Right lobe of liver (tissue), 6 donors: ENCODE results near the gene SPI1. TPM values are rescaled to one million over a fixed set of nuclear protein-coding genes. Genes with fewer than 3 reads are reported as not detected.

Experiments used
- ATAC-seq, 4 donors: fragments of 200-7000 bp; cut with Tn5 transposase; one replicate each; pipeline ENCODE4 v1.9.1; 2020; ENCODE audit warnings: mild to moderate bottlenecking in 4 of 4, moderate library complexity in 4 of 4
- DNase-seq, 3 donors: peaks; one replicate each; pipeline ENCODE4 v3.0.0-alpha.2; 2020
- H3K27ac ChIP-seq, 3 donors: fragments of 200-600 bp; one replicate each; pipeline ENCODE4 v1.8.0; 2022
- H3K27me3 ChIP-seq, 2 donors: fragments of 200-600 bp; one replicate each; pipeline ENCODE4 v1.8.0; 2022
- H3K36me3 ChIP-seq, 4 donors: fragments of 200-600 bp; sonication (generic) in 1 of 4; one replicate each; pipeline versions ENCODE4 v1.5.1 to v1.8.0; 2017 to 2022; ENCODE audit warnings: control low read depth in 1 of 4
- H3K4me1 ChIP-seq, 4 donors: fragments of 200-600 bp; sonication (generic) in 1 of 4; one replicate each; pipeline versions ENCODE4 v1.5.1 to v1.8.0; 2017 to 2022; ENCODE audit warnings: control low read depth in 1 of 4
- H3K4me3 ChIP-seq, 3 donors: fragments of 200-600 bp; one replicate each; pipeline ENCODE4 v1.8.0; 2022
- H3K9me3 ChIP-seq, 4 donors: fragments of 200-600 bp; sonication (generic) in 1 of 4; one replicate each; pipeline versions ENCODE4 v1.5.1 to v1.8.0; 2017 to 2022; ENCODE audit warnings: control low read depth in 1 of 4
- POLR2A ChIP-seq: fragments of 450-650 bp; IDR thresholded peaks from one replicate; pipeline ENCODE4 v1.6.1; 2017; ENCODE audit warnings: antibody characterized with exemption, mild to moderate bottlenecking
- WGBS: methylation state at CpG from one replicate; pipeline ENCODE4 v1.1.6; 2018; ENCODE audit warnings: low coverage, low lambda C conversion rate; ENCODE audit not compliant: insufficient coverage; ENCODE audit errors: missing lambda C conversion rate; 5-methylcytosine and 5-hydroxymethylcytosine counted together
- intact Hi-C, 2 donors: fragments of 100-400 bp; cut with DNase I; formaldehyde crosslinking; loops; one replicate each; pipeline versions ENCODE4 v1.11.2 to v1.14.1; 2022
- total RNA-seq, 6 experiments: library from RNA; depleted of rRNA in 2 of 6; stranded (reverse); fragments of >200 nt in 2 of 6; fragmentation: NEBNext Ultra II Directional in 3 of 6; extraction: Animal tissue kit (Norgen Biotek cat#: 25700) in 3 of 6; gene quantifications; one replicate each; pipeline versions ENCODE4 v1.1.0 to v1.2.4, GENCODE V29; 2016 to 2023
- TF ChIP-seq, protein P1 (sequence below), 4 donors: fragments of 200-600 bp in 3 of 4; fragments of 450-650 bp in 1 of 4; IDR thresholded peaks; one replicate each; pipeline versions ENCODE4 v1.5.1 to v1.8.0; 2016 to 2022; ENCODE audit warnings: antibody characterized with exemption in 4 of 4, mild to moderate bottlenecking in 2 of 4
- donor health status: DM: no; HTN: yes; CAD: no.
- donor health status: DM: no; HTN: no; CAD: no.
- donor health status: DM: no; HTN: no; CAD: no.
- donor health status: DM: no; HTN: yes; CAD: no.
- donor health status: DM: no; HTN: yes; CAD: no.

SPI1 gene
- total RNA-seq, 6 experiments from 2014 or later, result 7.5 to 29.1 (median 10.1) TPM

DNA sequence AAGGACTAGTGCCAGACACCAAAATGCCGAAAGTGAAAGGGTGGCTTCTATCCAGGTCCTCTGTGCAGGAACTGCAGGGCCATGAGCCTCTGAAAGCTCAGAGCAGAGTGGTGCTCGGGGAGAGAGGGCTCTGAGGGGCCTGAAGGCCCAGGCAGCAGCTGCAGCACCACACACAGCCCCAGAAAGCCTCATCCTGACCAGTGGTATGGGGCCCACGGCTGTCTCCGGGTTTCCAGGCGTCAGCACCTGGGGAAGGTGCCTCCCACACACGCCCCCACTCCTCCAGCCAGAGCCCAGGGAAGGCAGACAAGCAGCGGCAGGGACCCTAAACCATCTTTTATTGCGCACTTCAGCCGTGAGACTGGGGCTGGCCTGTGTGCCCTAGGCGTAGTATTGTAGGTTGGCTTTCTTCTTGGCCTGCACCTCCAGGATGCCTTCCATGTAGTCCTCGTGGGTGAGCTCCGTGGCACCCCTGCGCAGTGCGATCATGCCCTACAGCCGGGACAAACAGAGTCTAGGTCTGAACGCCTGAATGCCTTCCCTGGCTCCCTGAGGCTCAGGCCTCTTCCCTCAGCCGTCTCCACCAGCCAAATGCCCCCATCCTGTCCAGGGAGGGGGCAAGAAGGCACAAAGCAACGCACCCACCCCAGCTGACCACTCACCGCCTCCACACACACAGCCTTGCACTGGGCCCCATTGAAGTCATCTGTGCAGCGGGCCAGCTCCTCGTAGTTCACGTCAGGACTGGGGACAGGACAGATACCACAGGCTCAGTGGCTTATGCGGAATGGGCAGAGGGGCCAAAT lies 40.3 kb upstream of the SPI1 start:
- ATAC-seq (no peak), DNase-seq (no peak)
- WGBS, result no CpG with 5 or more reads among the region's 23 CpGs
- Histone ChIP-seq H3K4me3 (no peak overlapping the region), H3K27ac (no peak overlapping the region), H3K27me3 (no peaks in the 10 kb centered on the region), H3K9me3 (no peaks in the 10 kb centered on the region), H3K36me3 (peaks cover 0 to 59% (median 23%) of the 10 kb centered on the region in 4 donors), H3K4me1 (no peaks in the 10 kb centered on the region)
- intact Hi-C loops, result no loop called here
- TF ChIP-seq, protein P1, sequence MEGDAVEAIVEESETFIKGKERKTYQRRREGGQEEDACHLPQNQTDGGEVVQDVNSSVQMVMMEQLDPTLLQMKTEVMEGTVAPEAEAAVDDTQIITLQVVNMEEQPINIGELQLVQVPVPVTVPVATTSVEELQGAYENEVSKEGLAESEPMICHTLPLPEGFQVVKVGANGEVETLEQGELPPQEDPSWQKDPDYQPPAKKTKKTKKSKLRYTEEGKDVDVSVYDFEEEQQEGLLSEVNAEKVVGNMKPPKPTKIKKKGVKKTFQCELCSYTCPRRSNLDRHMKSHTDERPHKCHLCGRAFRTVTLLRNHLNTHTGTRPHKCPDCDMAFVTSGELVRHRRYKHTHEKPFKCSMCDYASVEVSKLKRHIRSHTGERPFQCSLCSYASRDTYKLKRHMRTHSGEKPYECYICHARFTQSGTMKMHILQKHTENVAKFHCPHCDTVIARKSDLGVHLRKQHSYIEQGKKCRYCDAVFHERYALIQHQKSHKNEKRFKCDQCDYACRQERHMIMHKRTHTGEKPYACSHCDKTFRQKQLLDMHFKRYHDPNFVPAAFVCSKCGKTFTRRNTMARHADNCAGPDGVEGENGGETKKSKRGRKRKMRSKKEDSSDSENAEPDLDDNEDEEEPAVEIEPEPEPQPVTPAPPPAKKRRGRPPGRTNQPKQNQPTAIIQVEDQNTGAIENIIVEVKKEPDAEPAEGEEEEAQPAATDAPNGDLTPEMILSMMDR (IDR thresholded peaks at IDR 0.05), result no peak
- no peak for TF ChIP-seq POLR2A

DNA sequence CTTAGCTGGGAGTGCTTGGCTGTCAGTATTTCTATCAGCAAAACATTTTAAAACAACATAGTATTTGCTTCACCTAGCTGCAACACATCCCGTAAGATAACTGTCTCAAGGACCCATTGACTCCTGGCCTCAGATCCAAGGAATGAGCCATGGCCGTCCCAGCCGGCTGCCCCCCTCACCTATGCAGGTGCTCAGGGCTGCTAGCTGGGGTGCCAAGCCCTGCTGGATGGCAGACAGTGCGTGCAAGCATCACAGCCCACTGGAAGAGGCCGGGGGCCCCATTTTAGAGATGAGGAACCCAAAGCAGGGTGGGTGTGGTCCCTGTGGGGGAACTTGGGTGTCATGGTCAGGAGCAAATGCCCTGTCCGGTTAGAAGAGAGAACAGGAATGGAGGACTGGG lies 39.4 kb upstream of the SPI1 start:
- Histone ChIP-seq H3K4me1 (no peaks in the 10 kb centered on the region), H3K27me3 (no peaks in the 10 kb centered on the region), H3K9me3 (no peaks in the 10 kb centered on the region), H3K4me3 (no peak overlapping the region), H3K36me3 (peaks cover 0 to 50% (median 20%) of the 10 kb centered on the region in 4 donors), H3K27ac (no peak overlapping the region)
- TF ChIP-seq, protein P1 (IDR thresholded peaks at IDR 0.05), result no peak
- TF ChIP-seq POLR2A, result no peak
- no peak for DNase-seq
- WGBS, result 83% methylated on average over 4 of the region's 6 CpGs
- intact Hi-C loops, result no loop called here
- ATAC-seq, result no peak

DNA sequence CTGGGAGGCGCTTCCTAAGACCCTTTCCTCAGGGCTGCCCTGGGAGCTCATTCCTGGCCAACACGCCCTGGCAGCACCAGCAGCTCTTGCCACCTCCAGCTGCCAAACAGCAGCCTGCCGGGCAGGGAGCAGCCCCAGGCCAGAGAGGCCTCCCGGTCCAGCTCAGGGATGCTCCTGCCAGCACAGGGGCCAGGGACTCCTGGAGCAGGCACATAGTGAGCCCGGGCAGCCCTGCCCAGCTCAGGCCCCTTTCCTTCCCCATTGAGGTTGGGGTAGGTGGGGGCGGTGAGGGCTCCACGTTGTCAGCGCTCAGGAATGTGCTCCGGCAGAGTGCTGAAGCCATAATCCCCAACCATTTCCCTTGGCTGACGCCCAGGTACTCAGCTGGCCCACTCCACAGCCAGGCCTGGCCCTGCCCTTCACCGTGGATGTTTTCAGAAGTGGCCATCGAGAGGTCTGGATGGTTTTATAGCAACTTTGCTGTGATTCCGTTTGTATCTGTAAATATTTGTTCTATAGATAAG lies 37.7 kb upstream of the SPI1 start:
- ATAC-seq (peak; percentile 19 to 35 (median 28)), DNase-seq (no peak)
- H3K9me3 ChIP-seq, result no peaks in the 10 kb centered on the region
- H3K4me1 ChIP-seq, result no peaks in the 10 kb centered on the region
- no peak overlapping the region for H3K4me3 ChIP-seq
- H3K27ac ChIP-seq, result peak overlapping the region in 1 of 3 donors; percentile 13
- peaks cover 0 to 38% (median 15%) of the 10 kb centered on the region in 4 donors for H3K36me3 ChIP-seq
- no peak for TF ChIP-seq POLR2A
- TF ChIP-seq, protein P1 (IDR thresholded peaks at IDR 0.05), result no peak
- 0% methylated on average over 1 of the region's 13 CpGs for WGBS
- intact Hi-C loops, result no loop called here
- no peaks in the 10 kb centered on the region for H3K27me3 ChIP-seq

DNA sequence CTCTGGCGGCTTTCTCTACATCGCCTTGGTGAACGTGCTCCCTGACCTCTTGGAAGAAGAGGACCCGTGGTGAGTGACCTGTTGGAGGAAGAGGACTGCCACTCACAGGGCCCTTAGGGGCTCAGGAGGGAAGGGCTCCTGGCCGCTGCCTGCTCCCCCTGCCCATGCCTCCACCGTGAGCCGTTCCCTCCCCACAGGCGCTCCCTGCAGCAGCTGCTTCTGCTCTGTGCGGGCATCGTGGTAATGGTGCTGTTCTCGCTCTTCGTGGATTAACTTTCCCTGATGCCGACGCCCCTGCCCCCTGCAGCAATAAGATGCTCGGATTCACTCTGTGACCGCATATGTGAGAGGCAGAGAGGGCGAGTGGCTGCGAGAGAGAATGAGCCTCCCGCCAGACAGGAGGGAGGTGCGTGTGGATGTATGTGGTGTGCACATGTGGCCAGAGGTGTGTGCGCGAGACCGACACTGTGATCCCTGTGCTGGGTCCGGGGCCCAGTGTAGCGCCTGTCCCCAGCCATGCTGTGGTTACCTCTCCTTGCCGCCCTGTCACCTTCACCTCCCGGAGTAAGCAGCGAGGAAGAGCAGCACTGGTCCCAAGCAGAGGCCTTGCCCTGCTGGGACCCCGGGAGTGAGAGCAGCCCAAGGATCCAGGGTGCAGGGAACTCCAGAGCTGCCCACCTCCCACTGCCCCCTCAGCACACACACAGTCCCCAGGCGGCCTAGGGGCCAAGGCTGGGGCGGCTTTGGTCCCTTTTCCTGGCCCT lies 36.9 kb upstream of the SPI1 start:
- TF ChIP-seq POLR2A, result no peak
- TF ChIP-seq, protein P1 (IDR thresholded peaks at IDR 0.05), result no peak
- peaks cover 0 to 31% (median 10%) of the 10 kb centered on the region in 4 donors for H3K36me3 ChIP-seq
- no peak for DNase-seq
- H3K4me1 ChIP-seq, result no peaks in the 10 kb centered on the region
- ATAC-seq, result peak in 1 of 4 donors; percentile 5
- H3K27ac ChIP-seq, result peak overlapping the region in 1 of 3 donors; percentile 13
- H3K9me3 ChIP-seq, result no peaks in the 10 kb centered on the region
- intact Hi-C loops, result no loop called here
- WGBS, result no CpG with 5 or more reads among the region's 31 CpGs
- H3K27me3 ChIP-seq, result no peaks in the 10 kb centered on the region
- H3K4me3 ChIP-seq, result no peak overlapping the region
